NB4 (cell line): ENCODE measurements around the gene TUBD1.

Experiments used
- MYC ChIP-seq: IDR thresholded peaks from 2 replicates; pipeline ENCODE4 v1.6.1; 2011; ENCODE audit warnings: low read depth, low read length
- POLR2A ChIP-seq: IDR thresholded peaks from 2 replicates; pipeline ENCODE4 v1.6.1; 2011; ENCODE audit warnings: mild to moderate bottlenecking; ENCODE audit not compliant: insufficient read length; ENCODE audit errors: extremely low read depth
- TF ChIP-seq, protein P1 (sequence below): IDR thresholded peaks from one replicate; pipeline ENCODE4 v1.5.1; 2012; ENCODE audit warnings: low read depth, low read length
- TF ChIP-seq, protein P2 (sequence below): IDR thresholded peaks from 2 replicates; pipeline ENCODE4 v1.6.1; 2011; ENCODE audit warnings: low read depth, low read length

DNA sequence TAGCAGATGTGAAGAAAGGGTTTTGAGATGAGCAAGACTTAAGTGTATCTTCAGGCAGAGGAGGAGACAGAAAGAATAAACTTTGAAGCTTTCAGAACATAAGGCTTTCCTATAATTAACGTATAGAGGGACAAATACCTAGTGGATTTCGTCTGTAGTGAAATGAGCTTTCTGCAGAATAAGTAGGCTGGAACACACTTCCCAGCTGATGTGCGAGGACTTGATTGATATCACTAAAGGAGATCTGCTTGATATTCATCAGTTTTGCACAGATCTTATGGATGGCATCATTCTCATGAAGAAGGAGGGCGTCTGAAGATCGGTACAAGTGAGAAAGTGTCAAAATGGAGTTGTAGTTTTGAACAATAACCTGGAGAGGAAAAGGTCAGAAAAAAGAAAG lies 14.8 kb downstream of the TUBD1 start:
- no peak for TF ChIP-seq MYC
- TF ChIP-seq, protein P1, sequence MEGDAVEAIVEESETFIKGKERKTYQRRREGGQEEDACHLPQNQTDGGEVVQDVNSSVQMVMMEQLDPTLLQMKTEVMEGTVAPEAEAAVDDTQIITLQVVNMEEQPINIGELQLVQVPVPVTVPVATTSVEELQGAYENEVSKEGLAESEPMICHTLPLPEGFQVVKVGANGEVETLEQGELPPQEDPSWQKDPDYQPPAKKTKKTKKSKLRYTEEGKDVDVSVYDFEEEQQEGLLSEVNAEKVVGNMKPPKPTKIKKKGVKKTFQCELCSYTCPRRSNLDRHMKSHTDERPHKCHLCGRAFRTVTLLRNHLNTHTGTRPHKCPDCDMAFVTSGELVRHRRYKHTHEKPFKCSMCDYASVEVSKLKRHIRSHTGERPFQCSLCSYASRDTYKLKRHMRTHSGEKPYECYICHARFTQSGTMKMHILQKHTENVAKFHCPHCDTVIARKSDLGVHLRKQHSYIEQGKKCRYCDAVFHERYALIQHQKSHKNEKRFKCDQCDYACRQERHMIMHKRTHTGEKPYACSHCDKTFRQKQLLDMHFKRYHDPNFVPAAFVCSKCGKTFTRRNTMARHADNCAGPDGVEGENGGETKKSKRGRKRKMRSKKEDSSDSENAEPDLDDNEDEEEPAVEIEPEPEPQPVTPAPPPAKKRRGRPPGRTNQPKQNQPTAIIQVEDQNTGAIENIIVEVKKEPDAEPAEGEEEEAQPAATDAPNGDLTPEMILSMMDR: no peak
- no peak for TF ChIP-seq POLR2A
- TF ChIP-seq, protein P2, sequence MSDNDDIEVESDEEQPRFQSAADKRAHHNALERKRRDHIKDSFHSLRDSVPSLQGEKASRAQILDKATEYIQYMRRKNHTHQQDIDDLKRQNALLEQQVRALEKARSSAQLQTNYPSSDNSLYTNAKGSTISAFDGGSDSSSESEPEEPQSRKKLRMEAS: no peak
